RCC 7860 (cell line): Measurements from ENCODE around the gene SYT1.
"Not testable (repeated sequence)": the region's sequence is repeated elsewhere in the genome, so short reads cannot be mapped to it uniquely, and the experiment has no call there.

ENCODE experiments used
- DNase-seq: peaks from one replicate; pipeline ENCODE4 v3.0.0-alpha.2; 2015; ENCODE audit warnings: low spot score
- FAIRE-seq: peaks from 2 replicates; lab custom pipeline; 2012; peaks lifted over from hg19 to GRCh38; lab: Jason Lieb, UNC

Gene SYT1

DNA sequence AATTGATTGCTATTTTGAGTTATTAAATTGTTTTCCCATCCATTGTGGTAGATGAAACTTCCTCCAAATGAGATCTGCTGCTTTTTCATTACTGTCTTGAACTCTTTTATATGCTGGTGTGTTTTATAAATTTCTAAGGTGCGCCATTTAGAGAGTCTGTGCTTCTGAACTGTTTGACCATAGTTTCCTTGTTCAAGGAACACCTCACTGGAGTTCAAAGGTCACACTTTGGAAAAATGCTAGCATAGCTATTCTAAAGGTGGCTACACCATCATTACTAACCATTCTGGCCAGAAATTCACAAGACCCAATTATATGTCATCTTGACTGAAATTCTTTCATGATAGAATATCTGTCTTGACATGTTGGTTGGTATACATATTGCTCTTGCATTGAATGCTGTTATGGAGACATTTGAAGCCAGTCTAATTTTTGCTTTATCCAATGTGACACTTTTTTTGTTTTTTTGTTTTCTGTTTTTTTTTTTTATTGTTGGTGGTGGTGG, 556.7 kb downstream of the SYT1 start:
- DNase-seq (no peak), FAIRE-seq (no peak)

DNA sequence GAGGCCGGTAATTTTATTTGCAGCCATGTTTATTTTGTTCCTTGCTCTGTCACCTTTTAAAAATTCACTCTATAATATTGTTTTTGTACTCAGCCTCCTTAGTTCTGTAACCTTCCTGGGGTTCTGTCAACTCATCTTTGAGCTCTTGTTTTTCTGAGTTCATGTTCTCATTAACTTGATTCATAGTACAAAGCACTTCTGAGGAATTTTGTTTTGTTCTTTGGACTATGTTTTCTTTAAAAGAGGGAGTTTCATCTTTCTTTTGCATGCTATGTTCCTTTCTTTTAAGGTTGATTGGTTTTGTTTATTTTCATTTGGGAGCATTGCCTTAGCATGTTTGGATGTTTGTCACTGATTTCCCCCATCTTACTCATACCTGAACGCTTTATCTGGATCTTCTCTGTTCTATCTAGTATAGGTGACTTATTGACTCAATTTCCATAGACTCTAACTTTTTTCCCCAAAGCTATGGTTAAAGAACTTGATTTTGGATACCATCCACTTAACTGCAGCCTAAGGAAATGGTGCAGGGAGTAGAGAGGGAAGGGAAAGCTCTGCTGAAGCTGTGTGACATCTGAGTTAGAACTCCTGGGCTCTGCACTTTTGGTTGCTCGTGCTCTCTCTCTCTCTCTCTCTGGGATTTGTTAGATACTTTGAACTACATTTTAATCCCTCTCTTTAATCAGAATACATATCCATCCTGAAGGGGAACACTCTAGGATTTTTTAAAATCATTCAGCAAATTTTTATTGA, 557.7 kb downstream of the SYT1 start:
- DNase-seq = no peak
- FAIRE-seq = no peak

DNA sequence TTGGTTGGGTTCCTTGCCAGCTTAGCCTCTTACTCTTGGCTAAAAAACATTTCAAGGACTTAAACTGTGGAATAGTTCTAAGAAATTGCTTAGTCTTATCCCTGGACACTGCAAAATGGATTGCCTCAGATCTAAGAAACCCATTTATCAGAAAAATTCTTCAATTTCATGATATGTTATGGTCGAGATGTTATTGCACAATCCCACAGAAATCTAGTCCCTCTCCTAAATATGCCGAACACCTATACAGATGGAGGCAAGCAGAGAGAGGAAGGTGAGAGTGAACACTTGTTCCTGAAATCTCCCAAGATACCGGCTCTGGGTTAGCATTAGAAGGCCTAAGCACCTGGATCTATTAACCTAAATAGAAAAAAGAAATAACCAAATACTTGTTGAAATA, 559.0 kb downstream of the SYT1 start:
- DNase-seq (no peak), FAIRE-seq (no peak)

DNA sequence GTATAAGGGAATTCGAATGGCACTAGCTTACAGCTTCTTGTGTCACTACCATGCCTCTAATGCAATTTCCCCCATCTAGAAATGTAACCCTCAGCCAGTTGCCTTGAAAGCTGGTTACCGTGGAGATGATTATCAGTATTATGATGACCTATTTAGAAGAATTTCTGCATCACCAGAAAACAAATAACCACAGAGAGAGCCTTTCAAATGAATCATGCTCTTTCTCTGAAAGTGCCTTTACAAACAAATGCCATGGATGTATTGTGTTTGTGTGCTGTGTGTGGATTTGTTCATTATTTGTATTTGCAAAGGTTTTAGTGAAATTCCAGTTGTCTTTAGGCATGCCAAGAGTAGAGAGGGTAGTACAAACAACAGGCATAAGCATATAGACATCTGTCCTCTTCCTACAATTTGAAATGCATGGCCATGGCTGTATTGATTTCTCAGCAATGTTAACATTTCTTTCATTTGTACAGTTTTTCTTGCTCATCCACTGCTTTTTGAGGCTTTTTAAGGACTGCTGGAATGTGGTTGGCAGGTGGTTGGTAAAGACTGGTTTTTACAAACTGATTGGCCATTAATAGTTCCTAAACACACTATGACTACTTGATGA, 559.6 kb downstream of the SYT1 start:
- FAIRE-seq = peak; percentile 72

DNA sequence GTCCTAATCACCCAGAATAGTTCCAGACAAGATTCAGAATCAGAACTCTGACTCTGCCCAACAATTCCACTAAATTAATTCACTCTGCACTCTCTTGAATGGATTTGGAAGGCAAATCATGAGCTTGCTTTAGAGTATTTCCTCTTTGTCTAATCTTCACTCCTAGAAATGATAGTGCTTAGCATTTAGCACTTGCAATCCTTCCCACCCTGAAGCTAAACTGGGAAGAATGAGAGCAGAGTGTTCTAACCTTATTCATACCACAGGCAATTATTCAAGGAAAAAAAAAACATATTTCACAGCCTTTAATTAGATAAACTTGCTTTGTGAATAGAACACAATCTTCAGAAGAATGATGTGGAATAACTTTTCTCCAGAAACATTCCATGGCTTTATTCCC, 561.5 kb downstream of the SYT1 start:
- FAIRE-seq = no peak
- no peak for DNase-seq

More for the DNA sequence above, 559.6 kb downstream of the SYT1 start:
- DNase-seq = peak; percentile 93

DNA sequence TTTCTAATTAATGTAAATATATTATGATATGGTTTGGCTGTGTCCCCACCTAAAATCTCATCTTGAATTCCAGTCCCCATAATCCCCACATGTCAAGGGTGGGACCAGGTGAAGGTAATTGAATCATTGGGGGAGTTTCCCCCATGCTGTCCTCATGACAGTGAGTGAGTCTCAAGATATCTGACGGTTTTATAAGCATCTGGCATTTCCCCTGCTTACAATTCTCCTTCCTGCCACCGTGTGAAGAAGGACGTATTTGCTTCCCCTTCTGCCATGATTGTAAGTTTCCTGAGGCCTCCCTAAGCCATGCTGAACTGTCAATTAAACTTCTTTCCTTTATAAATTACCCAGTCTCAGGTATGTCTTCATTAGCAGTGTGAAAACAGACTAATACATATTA, 562.2 kb downstream of the SYT1 start:
- DNase-seq, FAIRE-seq: not testable (repeated sequence)

DNA sequence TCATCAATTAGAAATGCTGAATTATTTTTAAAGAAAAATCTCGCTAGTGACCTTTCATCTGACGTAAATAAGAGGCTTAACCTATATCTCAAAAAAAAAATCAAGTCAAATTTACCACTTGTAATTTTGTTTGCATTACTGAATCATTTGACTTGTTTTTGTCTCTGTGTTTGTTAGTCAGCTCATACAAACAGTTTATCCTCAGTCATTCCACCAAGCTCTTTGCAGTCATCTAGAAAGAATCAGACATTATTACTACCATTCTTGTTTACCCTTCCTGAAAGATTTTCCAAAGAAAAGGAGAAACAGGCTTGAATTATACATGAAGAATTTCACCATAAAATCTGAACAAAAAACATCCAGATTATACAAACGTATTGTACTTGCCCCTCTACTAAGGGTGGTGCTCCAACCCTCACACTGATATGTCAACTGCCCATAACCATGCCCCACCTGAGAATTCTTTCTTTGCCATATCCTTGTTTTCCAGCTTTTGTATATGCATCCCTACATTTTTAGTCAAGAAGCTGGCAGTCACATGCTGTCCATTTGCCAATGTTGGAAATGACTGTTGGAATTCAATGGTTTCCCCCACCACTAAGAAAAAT, 569.0 kb downstream of the SYT1 start:
- FAIRE-seq (no peak), DNase-seq (no peak)

DNA sequence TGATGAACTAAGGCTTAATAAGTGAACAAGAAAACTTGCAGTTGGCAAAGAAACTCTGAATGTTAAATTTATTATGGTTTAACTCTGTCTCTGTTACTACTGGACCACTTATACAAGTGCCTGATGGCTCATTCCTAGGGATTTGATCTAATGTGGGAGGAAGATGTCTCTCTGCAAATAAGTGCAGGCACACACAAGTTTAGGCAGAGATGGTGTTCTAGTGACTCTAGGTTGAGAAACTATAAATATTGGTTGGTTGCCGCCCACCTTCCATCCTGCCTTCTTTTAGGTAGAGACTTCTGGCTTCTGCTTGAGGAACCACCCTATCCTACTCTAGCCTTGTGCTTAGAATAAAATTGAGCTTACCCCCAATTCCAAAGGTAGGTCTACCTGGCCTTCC, 570.0 kb downstream of the SYT1 start:
- FAIRE-seq (no peak), DNase-seq (no peak)

DNA sequence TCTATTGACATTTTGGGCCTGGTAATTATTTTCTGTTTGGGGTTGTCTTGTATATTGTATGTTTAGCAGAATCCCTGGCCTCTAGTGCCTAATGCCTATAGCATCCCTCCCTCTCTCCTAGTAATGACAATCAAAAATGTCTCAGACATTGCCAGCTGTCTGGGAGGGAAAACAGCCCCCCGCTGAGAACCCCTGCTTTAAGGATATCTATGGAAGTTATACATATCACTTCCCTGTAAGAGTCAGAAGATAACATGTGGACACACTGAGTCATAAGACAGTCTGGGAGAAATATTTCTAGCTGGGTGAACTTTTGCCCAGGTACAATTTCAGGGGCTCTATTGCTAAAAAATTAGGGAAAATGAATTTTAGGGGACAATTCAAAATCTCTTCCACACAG, 571.2 kb downstream of the SYT1 start:
- no peak for DNase-seq
- FAIRE-seq = no peak

DNA sequence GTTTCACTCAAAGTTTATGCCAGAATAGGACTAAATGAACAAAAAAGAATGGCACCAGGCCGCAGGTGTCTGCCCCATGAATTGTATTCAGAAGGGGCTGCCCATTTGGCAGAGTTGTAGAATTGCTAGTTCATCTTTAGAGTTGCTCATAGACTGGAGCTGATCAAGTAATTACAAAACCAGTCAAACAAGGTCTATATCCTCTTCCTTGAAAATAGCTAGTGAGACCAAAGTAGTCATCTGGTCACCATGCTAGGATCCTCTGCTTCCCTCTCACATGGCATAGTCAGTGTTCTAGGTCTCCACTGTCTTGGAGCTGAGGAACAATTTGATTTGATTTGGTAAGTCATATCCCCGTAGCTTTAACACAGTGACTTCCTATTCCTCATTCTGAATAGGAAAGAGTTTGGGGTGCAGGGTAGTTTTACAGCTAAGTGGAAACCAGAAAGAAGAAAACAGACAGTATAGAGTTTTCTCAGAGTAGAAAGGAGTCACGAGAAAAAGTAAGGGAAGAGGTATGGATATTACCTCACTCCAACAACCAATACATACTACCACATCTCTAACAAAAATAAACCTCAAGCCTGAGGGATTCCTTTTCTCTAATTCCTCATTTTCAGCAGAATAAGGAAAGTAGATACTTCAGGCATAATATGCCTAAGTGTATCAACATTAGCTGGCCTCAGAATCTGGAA, 574.1 kb downstream of the SYT1 start:
- no peak for DNase-seq
- no peak for FAIRE-seq

DNA sequence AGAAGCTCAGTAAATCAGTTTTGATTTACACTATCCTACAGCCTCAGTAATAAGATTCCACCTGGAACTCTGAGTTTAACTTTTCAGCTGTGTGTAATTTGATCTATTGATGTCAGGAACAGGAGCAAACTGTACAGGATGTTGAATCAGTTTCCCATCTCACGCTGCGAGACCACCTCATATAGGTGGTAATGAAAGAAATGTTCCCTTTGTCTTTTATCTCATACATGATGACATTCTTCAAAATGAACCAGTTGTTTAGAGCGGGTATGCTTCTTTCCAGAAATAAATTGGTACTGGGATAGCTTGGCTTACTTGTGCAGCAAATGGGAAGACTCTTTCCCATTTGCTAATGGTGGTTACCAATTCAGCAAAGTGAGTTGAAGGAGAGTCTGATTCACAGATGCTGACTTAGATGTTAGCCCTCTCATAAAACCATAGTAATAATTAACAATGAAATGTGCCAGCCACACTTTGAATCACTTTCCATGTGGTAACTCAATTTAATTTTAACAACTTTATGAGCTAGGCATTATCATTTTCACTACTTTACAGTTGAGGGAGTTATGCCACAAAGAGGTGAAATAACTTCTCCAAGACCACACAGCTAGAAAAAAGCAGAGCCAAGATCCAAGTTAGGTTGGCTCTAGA, 574.7 kb downstream of the SYT1 start:
- DNase-seq (peak; percentile 69), FAIRE-seq (peak; percentile 92)

DNA sequence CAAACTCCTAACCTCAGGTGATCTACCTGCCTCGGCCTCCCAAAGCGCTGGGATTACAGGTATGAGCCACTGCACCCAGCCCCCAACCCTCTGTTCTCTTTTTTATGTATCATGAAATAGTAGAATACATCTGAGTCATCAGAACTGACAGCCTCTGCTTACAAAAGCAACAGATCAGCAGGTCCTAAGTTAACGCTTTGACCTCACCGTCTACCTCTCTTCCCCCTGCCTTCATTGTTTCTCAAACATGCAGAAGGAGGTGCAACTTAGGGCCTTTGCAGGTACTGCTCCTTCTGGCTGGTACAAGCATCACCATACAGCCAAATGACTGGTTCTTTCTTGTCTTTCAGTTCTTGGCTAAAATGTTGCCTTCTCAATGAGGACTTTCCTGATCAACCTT, 577.0 kb downstream of the SYT1 start:
- DNase-seq (no peak), FAIRE-seq (no peak)

DNA sequence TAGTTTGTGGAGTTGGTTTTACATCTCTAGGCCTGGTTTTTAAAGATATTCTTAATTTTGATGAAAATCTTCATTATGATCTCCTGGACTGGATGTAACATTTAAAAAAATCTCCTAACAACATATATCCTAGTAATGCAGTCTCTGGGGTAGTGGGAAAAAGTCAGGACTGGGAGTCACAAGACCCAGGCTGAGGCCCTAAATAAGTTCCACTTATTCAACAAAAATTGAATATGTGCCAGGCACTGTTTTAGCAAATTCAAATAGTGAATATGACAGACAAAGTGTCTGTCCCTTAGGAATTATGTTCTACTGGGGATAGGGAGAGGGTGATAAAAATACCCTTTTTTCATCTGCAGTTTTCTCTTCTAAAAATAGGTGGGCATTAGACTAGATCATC, 577.8 kb downstream of the SYT1 start:
- DNase-seq (no peak), FAIRE-seq (no peak)

DNA sequence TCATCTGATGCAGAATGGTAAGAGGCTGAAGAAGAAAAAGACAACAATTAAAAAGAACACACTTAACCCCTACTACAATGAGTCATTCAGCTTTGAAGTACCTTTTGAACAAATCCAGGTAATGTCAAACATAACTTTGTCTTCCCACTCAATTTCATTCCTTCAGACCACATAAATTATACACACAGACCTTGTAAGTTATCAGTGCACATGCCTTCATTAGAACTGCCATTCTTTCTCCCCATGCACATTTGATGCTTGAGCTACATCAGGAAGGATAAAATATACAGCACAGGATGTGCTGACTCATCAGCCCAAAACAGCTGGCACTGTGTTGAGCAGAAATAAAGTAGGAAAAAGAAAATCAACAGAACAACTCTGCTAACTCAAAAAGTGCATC, 579.5 kb downstream of the SYT1 start:
- no peak for DNase-seq
- no peak for FAIRE-seq

DNA sequence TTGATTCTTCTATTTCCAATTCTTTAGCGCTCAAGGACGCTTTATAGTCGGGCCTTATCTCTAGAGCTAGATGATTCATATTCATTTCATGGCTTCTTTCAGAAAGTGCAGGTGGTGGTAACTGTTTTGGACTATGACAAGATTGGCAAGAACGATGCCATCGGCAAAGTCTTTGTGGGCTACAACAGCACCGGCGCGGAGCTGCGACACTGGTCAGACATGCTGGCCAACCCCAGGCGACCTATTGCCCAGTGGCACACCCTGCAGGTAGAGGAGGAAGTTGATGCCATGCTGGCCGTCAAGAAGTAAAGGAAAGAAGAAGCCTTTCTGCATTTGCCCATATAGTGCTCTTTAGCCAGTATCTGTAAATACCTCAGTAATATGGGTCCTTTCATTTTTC, 584.2 kb downstream of the SYT1 start:
- FAIRE-seq (no peak), DNase-seq (no peak)

DNA sequence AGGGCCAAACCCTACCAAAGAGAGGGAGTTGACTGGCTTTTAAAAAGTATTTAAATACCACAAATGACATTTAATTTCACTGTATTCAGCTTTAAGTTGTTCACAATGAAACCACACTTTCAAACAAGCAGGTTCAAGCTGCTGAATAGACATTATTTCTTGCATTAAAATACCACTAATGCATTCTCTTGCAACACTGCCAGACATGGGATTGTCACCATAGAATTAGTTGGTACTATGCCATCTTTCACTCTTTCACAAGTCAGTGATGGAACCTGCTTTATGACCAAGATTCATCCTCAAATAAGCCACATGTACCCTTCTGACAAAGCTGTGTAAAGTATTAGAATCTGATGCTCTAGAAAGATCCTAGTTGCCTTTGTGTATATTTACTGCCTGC, 586.8 kb downstream of the SYT1 start:
- DNase-seq (no peak), FAIRE-seq (no peak)

DNA sequence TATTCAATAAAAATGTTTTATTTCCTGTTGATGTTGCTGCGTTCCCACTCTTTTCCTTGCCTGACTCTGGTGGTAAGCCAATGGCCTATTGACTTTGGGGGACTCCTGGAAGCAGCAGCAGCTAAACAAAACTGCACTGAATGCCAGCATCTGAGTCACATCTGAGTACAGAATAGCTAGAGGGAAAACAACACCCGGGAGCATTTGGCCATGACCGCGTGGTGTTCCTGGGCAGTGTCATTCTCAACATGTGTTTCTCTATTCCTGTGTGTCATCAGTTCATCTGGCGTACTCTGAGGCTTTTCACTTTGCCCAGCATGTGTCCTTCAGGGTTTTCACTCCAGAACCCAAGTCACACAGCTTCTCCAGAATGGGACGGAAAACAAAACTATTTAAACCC, 587.4 kb downstream of the SYT1 start:
- FAIRE-seq (peak; percentile 90), DNase-seq (peak; percentile 88)

DNA sequence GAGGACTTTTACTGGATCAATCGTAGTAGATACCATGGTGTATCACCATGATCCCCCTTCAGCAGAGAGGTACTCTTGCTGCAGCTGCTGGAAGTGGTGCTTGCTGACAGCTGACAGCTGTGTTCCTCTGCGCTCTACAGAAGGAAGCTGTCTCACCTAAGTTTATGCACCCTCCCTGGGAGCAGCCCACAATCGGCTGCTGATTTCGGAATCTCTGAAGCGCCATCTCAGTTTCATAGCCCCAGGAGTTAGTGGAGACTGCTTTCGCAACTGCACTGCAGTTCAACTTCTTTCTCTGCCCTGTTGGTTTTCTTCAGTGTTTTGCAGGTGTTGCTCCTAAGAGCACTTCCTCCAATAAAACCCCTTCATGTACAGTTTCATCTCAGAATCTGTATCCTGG, 588.3 kb downstream of the SYT1 start:
- FAIRE-seq = no peak
- no peak for DNase-seq

DNA sequence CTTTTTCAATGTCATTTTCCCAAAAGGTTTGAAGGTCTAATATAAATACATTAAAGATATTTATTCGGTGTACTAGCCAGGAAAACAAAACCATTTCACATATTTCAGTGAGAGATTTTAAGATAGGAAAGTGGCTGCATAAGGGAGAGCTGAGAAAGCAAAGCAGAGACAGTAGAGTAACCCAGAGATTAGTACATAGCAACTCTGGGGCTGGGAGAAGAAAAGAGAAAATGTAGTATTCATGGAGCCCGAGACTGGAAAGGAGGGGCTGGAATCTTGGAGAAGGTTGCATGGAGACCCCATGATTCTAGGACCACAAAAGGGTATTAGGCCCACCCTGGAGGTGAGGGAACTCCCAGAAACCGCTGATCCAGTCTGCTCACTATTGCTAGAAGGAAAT, 589.2 kb downstream of the SYT1 start:
- FAIRE-seq (no peak), DNase-seq (no peak)

DNA sequence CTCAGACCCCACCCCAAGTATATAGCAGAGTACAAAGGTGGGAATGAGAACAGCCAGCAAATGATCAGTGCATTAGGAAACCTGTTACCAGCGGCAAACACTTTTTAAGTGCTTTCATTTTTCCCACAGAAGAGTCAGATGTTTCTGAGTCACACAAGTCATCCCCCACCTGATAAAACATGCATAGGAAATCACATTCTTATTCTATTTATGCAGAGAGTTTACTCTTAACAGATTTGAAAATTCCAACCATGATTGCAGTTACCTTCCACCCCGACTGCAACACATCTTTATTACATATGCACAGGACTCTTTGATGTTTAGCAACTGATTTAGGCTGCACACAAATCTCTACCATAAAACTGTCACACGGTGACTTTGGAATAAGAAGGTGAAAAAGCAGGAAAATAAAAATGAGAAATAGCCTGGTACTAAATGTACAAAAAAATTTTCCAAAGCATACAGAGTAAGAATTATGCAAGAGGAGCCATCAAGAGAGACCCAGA, 589.8 kb downstream of the SYT1 start:
- FAIRE-seq = peak; percentile 28
- peak; percentile 28 for DNase-seq

DNA sequence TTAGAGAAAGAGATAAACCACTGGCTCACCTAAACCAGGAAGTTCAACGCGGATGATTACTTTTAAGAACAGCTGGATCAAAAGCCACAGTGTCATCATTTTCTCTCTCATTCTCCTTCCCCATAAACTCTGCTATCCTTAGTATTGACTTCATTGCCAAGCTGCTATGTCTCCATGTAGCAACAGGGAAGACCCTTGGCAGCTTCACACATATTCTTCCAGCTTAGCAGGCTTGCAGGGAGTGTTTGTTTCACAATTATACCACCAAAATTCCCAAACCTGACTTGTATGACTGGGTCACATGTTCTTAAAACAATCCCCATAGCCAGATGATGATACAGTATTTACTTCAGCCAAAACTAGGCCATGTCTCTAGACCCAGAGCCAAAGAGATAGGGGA, 590.7 kb downstream of the SYT1 start:
- FAIRE-seq = no peak
- DNase-seq = no peak
